GM19099 (cell line): Measurements from ENCODE around the gene DHX32.
"Not testable (repeated sequence)": the region's sequence is repeated elsewhere in the genome, so short reads cannot be mapped to it uniquely, and the experiment has no call there.

Experiments used
- POLR2A ChIP-seq: IDR thresholded peaks from 3 replicates; pipeline ENCODE4 v1.6.1; 2011; ENCODE audit warnings: low read depth; ENCODE audit not compliant: insufficient read length; ENCODE audit errors: extremely low read depth

DHX32 gene, protein sequence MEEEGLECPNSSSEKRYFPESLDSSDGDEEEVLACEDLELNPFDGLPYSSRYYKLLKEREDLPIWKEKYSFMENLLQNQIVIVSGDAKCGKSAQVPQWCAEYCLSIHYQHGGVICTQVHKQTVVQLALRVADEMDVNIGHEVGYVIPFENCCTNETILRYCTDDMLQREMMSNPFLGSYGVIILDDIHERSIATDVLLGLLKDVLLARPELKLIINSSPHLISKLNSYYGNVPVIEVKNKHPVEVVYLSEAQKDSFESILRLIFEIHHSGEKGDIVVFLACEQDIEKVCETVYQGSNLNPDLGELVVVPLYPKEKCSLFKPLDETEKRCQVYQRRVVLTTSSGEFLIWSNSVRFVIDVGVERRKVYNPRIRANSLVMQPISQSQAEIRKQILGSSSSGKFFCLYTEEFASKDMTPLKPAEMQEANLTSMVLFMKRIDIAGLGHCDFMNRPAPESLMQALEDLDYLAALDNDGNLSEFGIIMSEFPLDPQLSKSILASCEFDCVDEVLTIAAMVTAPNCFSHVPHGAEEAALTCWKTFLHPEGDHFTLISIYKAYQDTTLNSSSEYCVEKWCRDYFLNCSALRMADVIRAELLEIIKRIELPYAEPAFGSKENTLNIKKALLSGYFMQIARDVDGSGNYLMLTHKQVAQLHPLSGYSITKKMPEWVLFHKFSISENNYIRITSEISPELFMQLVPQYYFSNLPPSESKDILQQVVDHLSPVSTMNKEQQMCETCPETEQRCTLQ

DNA sequence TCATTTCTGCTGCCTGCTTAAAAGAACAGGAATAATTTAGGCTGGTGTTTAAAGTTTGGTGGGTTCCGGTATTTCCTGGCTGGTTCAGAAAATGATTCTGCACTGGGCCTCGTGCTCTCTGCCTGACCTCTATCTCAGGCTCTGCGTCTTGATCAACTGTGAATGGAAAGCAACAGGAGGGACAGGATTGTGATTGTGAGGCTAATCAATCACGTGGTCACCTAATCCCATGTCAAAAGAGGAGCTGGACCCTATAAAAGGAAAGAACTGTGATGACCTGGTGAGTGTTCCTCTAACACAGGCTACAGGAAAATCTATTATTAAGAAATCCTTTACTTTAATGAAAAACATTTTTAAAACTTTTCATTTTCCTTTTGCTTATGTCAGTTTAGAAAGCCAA is at the start of gene DHX32:
DHX32 (minus strand) TSS at position 101 of the 400 bp plus-strand sequence. CDS start 468 bp downstream, outside the sequence.
- TF ChIP-seq POLR2A: no peak

DNA sequence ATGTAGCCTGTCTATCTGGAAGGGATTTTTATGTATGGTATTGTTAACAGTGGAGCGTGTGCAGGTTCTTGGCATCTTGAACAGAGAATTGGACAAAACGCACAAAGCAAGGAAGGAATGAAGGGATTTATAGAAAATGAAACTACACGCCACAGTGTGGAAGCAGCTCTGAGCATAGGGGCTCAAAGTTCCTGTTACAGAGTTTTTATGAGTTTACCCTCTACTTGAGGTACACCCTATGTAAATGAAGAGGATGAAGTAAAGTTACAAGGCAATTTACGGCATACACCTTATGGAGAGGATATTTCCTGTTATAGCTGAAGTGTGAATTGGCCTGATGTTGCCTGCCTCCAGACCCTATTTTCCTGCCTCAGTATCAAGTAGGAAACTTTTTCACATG is 48.5 kb upstream of the DHX32 start:
- TF ChIP-seq POLR2A: no peak

DNA sequence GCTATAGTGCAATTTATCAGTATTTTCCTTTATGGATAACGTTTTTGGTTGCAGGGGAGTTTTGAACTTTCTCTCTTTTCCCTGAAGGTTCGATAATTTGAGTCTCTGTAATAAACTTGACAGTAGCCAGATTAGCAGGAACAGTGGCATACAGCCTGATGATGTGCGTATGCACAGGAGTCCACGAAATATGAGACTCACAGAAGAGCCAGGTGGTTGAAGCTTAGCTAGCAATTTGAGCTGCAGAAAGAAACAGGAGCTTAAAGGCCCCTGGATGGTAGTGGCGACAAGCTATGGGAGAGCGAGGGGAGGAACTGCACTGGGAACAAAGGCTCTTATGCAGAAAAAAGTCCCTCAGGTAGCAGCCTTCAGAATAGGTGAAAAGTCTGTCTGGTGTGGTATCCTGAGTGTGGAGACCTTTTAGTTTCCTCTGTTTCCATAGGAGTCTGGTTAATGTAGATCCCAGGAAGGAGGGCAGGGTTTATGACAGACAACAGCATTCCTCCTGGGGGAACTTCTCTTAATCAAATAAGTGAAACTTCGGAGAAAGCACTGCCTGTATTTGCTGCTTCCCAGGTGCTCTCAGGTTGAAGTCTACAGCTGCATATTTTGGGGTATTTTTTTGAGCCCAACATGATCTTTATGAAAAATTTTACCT is 48.0 kb upstream of the DHX32 start:
- no peak for TF ChIP-seq POLR2A

DNA sequence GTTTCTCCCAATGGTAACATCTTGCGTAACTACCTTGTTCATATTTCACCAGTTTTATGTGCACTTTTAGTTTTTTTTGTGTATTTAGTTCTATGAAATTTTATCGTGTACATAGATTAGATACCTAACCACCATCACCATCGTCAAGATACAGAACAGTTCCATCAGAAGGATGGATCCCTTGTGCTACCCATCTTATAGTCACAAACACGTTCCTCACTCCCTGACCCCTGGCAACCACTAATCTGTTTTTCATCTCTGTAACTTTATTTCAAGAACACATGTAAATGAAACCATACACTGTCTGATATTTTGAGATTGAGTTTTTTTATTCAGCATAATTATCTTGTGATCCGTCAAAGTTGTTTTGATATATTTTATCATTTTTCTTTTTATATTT is 45.2 kb upstream of the DHX32 start:
- no peak for TF ChIP-seq POLR2A

DNA sequence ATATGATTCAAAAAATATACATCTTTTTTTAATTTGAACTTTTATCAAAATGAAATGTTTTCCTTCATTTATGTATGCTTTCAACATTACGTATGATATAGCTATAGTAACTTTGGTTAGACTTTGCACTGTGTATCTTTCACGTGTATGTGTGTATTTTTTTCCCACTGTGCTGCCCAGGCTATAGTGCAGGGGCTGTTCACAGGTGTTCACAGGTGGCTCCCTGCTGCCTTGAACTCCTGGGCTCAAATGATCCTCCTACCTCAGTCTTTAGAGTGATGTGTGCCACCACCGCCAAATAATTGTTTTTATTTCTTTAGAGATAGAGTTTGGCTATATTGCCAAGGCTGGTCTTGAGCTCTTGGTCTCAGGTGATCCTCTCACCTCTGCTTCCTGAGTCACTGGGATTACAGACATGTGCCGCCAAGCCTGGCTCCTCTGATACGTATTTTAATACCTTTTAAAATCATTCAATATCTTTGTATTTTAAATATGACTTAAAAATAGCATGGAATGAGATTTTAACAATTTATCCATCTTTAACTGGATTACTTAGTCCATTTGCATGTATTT is 44.3 kb upstream of the DHX32 start:
- TF ChIP-seq POLR2A: no peak

DNA sequence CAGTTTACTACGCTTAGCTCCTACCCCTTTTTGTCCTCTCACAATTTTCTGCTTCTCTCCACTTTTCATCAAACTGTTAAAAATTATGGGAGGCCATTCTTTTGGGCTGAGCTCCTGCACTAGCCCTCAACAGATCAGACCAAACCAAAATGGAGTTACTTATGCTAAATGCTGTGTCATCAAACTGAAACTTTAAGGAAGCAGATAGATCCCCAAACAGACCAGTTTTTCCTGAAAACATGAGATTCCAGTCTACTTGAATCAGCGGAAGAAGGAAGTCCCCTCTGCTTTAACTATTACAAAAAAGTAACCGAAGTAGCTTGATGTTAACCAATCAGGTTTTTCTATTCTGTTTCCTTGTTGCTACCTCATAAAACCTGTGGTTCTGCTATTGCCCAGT is 35.9 kb upstream of the DHX32 start:
- no peak for TF ChIP-seq POLR2A

DNA sequence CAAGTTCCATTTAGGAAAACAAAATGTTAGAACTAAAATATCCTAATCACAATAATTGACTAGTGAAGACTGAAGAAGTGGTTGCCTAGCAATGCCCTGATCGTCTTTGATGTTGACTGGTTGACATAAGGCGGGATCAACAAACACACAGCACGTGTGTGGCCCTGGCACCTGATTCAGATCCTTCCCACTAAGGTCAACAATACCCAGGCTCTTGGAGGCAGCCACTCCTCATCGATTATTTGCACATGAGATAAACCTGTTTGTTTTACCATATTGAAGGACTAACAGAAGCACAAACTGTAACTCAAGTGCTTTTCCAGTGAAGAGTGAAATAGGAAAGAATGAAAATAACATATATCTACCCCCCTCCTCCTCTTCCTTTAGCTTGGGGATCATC is 30.9 kb upstream of the DHX32 start:
- TF ChIP-seq POLR2A: no peak

DNA sequence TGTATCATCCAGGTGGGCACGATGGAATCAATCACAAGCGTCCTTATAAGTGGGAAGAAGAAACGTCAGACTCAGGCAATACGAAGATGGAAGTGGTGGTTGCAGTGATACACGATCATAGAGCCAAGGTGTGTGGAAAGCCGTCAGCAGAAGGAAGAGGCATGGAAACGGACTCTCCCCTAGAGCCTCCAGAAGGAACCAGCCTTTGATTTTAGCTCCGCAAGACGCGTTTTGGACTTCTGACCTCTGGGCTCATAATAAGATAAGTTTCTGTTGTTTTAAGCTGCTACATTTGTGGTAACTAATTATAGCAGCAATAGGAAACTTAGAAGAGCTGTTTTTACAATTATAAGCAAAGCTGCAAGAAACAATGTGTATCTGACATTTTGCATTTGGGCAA is 30.1 kb upstream of the DHX32 start:
- TF ChIP-seq POLR2A: no peak

DNA sequence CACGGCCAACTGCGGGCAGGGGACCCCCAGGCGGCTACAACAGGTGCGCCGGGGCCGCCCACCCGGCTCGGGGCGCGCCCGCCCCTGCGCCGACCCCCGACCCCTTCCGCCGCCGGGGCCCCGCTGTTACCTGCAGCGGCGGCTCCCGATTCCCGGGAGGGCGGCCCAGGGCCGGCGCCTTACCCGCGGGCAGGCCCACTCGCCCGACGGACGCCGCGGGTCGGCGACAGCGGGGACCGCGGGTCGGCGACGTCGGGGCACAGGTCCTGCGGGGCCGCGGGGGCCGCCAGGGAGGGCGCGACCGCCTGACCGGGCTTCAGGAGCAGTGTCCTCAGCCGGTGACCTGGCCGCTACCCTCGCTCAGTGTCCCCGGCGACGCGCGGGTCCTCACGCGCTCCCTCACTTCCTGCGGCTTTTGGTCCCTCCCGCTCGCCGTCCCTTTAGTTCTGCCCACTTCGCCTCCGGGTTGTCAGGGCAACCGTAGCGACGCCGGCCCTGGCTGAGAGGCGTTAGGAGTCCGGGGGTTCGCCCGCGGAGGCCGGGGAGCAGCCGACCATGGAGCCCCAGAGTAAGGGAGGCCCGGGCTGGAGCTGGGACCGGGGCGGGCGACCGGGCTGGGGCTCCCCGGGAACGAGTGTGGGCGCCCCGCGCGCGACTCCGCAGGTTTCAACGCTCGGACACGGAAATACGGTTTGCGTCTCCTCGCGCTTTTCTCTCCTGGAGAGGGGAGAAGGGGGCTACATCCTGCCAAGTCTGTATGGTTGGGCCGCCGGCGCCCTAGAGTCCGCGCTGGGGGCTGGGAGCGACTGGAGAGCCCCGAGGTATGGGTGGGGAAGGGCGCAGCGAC is 15.2 kb upstream of the DHX32 start, which contains the start of gene FANK1:
FANK1 (plus strand) TSS at position 477 of the 847 bp plus-strand sequence; CDS start at position 556, 79 bp downstream.
- not testable (repeated sequence) for TF ChIP-seq POLR2A

DNA sequence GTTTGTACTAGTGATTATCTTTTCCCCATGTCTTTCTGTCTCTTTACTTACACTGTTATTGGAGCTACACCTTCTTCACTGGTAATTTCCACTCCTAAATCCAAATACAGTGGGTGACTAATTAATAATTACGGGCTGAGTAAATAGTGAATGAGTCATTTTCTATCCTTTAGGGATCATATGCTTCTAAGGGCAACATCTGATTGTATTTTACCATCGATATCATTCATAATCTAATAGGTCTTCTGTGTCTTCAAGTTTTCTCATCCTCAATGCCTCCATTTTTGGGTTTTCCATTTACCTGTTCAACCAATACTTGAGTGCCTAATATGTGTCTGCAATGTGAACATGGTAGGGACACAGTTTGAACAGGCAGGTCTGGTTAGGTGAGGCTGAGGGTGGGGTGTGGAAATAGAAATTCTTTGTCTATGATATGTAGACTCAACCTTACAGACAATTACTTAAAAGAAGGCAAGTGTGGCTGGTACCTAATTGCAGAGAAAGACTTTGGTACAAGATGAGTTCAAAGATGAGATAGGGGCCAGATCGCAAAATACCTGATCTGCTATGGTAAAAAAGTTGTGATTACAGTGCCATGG is 5.9 kb upstream of the DHX32 start:
- no peak for TF ChIP-seq POLR2A

DNA sequence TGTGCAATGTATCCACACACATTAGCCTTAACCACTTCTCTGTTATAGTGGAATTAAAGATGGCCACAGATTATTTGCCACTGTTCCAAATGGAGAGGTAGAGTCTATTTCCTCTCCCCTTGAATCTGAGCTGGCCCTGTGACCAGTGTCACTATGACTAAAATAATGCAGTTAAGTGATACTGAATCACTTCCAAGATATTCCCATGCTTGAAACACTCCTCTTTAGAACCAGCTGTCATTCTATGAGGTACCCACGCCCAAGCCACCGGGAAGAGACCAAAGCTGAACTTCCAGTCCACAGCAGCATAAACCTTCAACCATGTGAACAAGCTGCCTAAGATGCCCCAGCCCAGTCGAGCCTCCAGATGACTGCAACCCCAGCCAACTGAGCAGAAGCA is 2.1 kb upstream of the DHX32 start:
- TF ChIP-seq POLR2A: no peak

DNA sequence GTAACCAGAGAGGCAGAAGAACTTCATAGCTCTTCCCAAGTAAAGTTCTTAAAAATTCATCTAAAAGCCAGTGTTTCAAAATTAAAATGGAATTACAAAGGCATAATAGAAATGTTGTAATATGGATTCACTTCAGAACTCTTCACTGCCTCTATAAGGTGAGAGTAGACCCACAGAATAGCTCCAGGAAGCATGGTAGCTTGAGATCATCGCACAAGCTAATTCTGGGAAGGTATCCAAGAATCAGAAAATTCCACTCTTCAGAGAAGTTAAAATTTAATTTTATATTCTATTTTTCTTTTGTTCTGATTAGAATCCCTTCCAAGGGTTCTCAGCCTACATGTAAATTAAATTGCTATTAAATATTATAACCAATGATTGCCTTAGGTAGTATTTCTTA is 1.5 kb upstream of the DHX32 start:
- no peak for TF ChIP-seq POLR2A

DNA sequence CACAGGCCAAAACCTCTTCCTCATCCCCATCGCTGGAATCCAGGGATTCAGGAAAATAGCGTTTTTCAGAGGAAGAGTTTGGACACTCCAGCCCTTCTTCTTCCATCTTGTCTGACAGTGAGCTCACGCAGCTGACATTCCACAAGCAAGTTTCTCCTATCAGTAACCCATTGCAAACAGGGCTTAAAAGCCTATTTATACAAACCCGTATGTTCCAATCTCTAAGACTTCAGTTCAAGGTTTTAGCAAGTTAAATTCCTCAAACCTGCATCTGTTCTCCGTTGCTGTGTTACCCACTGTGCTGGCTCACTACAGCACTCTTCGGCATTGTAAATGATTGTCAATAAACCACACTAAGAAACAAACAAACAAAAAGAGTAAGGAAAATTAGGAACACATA is 373 bp downstream of the DHX32 start:
- TF ChIP-seq POLR2A: no peak
